HUES48 (cell line): Measurements from ENCODE around the gene CFH.

ENCODE experiments used
- H3K27ac ChIP-seq: one replicate; pipeline ENCODE4 v1.7.0; 2013; ENCODE audit warnings: low read depth, low read length, inconsistent platforms
- H3K27me3 ChIP-seq: 2 replicates; pipeline ENCODE4 v1.6.1; 2013; ENCODE audit warnings: mild to moderate bottlenecking, low read length; ENCODE audit not compliant: control insufficient read depth, insufficient read depth
- H3K36me3 ChIP-seq: 2 replicates; pipeline ENCODE4 v1.6.1; 2013; ENCODE audit warnings: low read length; ENCODE audit not compliant: control insufficient read depth, insufficient read depth
- H3K4me1 ChIP-seq: 2 replicates; pipeline ENCODE4 v1.6.1; 2013; ENCODE audit warnings: mild to moderate bottlenecking, low read length; ENCODE audit not compliant: control insufficient read depth, insufficient read depth
- H3K4me3 ChIP-seq: 2 replicates; pipeline ENCODE4 v1.5.1; 2013; ENCODE audit warnings: mild to moderate bottlenecking, low read depth, low read length
- H3K9ac ChIP-seq: 2 replicates; pipeline ENCODE4 v1.6.1; 2013; ENCODE audit warnings: mild to moderate bottlenecking, low read depth, low read length, moderate library complexity
- H3K9me3 ChIP-seq: 2 replicates; pipeline ENCODE4 v1.6.1; 2013; ENCODE audit warnings: low read length; ENCODE audit not compliant: control insufficient read depth, insufficient read depth

CFH gene

DNA sequence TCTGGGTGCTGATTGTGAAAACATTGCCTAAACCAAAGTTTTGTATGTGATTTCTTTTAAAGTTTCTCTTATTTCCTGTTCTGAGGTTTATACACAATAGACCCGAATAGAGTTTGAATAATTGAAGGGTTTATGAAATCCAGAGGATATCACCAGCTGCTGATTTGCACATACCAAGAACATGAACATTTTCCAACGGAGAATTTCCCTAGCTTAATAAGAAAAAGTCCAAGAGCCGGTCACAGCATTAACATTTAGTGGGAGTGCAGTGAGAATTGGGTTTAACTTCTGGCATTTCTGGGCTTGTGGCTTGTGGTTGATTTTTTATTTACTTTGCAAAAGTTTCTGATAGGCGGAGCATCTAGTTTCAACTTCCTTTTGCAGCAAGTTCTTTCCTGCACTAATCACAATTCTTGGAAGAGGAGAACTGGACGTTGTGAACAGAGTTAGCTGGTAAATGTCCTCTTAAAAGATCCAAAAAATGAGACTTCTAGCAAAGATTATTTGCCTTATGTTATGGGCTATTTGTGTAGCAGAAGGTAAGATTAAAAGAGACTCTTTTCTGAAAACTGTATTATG is at the start of gene CFH:
Gene CFH, plus strand, starts transcription at position 407 of the 579 bp plus-strand sequence. Its CDS starts 75 bp downstream, at position 482.
- no peak within 1 kb of the TSS for H3K4me3 ChIP-seq
- no peaks in the 10 kb centered on the region for H3K36me3 ChIP-seq

DNA sequence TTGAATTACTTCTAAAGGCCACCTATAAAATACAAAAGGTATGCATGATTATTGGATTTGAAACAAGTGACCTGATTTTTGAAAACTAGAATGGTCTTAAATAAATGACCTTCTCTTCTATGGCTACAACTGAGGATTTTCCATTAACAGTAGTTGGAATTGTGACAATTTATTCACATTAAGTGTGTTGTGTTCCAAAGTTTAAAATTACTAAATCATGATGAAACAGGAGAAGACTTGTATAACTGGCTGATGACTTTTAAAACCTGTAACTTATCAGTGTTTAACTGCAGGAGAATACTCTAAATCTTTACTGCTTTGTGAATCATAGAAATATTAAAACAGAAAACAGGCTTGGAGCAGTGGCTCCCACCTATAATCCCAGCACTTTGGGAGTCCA is 48.2 kb upstream of the CFH start:
- Histone ChIP-seq H3K27me3 (no peaks in the 10 kb centered on the region), H3K9me3 (no peaks in the 10 kb centered on the region), H3K27ac (no peak overlapping the region), H3K4me1 (peaks cover 21% of the 10 kb centered on the region), H3K4me3 (no peak overlapping the region), H3K36me3 (no peaks in the 10 kb centered on the region), H3K9ac (no peak overlapping the region)

More for the DNA sequence above, at the start of gene CFH:
- Histone ChIP-seq H3K9ac (no peak within 1 kb of the TSS), H3K27me3 (no peaks in the 10 kb centered on the region), H3K27ac (no peak within 1 kb of the TSS), H3K9me3 (no peaks in the 10 kb centered on the region), H3K4me1 (no peaks in the 10 kb centered on the region; the same call in 1 of the 2 replicates)

DNA sequence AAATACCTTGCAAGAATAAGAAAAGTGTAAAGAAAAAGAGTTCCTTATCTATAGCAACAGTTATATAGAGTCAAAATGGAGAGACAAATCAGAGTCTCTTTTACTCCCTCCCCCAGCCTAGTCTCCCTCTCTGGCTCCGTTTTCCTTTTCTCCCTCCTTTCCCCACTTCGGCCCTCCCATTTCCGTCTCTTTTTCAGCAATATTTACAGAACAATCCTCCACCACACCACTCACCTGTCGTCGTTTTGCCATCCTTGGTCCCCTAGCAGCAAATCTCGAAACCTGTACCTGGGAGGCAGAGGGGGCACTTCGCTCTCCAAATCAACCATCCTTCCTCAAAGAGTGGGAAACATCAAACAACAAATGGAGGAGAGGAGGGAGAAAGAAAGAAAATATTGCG is 43.9 kb upstream of the CFH start:
- Histone ChIP-seq H3K27ac (peak overlapping the region; percentile 91), H3K9me3 (no peaks in the 10 kb centered on the region), H3K4me3 (peak overlapping the region; percentile 95), H3K4me1 (peaks cover 45% of the 10 kb centered on the region), H3K27me3 (no peaks in the 10 kb centered on the region), H3K9ac (peak overlapping the region; percentile 85), H3K36me3 (no peaks in the 10 kb centered on the region)

DNA sequence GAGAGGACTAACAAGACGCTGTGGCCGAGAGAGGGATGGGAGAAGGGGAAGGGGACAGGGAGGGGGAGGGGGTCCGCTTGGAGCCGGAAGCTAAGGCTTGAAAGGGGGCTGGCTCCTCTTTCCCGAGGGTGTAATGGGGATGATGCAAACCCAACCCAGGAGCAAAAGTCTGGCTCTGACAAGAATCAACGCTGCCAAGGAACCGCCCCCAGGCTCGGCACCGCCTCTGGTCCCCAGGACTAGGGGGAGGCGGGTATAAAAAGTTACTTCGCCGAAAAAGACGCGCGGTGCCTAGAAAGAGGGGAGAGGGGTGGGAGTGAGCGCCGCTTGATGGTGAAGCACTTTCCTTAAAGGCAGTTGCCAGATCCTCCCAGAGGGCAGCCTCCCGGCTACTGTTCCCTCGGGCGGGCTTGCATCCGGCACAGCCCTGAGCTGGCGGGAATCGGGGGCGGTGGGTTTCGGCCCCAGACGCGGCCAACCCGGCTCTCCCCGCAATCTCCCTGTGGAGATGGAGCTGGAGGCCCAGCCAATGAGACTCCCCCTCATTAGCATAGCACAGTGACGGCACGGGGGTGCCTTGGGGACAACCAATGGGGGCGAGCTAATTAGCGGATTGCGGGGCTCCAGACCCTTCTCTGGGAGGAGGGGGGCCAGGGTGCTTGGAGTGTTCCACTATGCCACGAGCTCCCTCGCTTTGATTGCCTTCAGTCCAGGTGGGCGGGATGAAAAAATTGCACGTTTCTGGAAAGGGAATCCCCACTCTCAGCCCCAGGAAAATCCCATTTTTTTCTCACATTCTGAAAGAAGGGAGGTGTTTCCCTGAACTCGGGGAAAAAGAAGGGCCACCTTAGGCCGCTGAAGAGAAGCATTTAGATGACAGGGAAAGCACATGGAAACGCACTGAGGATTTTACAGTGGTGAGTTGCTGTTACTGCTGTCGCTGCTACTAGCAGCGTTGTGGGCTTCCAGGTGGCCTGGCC is 43.2 kb upstream of the CFH start, which contains the start of gene KCNT2:
Gene KCNT2, minus strand, starts transcription at position 51 of the 980 bp plus-strand sequence. CDS start 131 bp downstream, outside the sequence.
- peak within 1 kb of the TSS; percentile 85 for H3K9ac ChIP-seq

DNA sequence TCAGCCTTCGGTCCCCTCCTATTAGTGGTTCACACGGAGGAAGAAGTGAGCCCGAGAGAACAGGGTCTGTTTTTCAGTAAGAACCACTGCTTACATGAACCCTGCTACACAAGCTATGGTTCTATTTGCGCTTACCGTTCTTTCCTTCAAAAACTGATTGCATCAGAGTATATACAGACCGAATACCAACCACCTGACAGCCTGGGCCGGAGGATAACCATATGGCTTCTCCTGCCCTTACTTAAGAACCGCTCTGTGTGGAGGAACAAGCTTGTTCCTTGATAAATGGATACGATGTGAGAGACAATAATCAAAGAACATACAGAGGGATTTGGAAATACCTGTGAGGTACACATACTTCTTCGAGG is 42.5 kb upstream of the CFH start:
- H3K9me3 ChIP-seq = no peaks in the 10 kb centered on the region
- peaks cover 45% of the 10 kb centered on the region for H3K4me1 ChIP-seq
- peak overlapping the region; percentile 91 for H3K27ac ChIP-seq
- H3K9ac ChIP-seq = peak overlapping the region; percentile 77
- peak overlapping the region; percentile 95 for H3K4me3 ChIP-seq
- H3K36me3 ChIP-seq = no peaks in the 10 kb centered on the region
- H3K27me3 ChIP-seq = no peaks in the 10 kb centered on the region

More for the DNA sequence above, 43.2 kb upstream of the CFH start, which contains the start of gene KCNT2:
- Histone ChIP-seq H3K27ac (peak within 1 kb of the TSS; percentile 91), H3K4me1 (peaks cover 45% of the 10 kb centered on the region), H3K27me3 (no peaks in the 10 kb centered on the region), H3K9me3 (no peaks in the 10 kb centered on the region), H3K36me3 (no peaks in the 10 kb centered on the region), H3K4me3 (peak within 1 kb of the TSS; percentile 95)

DNA sequence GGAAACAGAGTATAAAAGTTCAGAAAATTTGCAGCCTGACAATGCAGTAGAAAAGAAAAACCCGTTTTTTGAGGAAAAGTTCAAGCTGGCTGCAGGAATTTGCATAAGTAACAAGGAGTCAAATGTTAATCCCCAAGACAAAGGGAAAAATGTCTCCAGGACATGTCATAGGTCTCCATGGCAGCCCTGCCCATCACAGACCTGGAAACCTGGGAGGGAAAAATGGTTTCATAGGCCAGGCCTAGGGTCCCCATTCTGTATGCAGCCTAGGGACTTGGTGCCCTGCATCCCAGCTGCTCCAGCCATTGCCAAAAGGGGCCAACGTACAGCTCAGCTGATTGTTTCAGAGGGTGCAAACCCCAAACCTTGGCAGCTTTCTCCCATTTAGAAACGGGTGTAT is 40.0 kb upstream of the CFH start:
- no peaks in the 10 kb centered on the region for H3K36me3 ChIP-seq
- H3K27ac ChIP-seq = no peak overlapping the region
- no peaks in the 10 kb centered on the region for H3K27me3 ChIP-seq
- no peaks in the 10 kb centered on the region for H3K9me3 ChIP-seq
- H3K4me1 ChIP-seq = peaks cover 27% of the 10 kb centered on the region
- no peak overlapping the region for H3K4me3 ChIP-seq
- H3K9ac ChIP-seq = no peak overlapping the region

DNA sequence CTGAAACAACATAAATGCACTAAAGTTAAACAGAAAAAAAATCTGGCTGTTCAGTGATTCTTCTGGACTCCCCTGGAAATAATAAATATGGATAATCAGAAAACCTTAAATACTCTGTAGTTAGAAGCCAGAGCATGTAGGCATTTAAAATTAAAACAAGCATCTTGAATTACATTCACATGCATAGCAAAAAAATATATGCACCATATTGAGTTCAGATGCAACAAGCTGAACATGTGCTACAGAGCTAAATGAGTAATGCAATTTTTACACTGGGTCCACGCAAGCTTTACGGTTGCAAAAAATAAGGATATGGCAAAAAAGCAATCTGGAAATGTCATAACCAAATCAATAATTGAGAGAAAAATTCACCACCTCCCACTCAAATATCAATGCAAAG is 32.1 kb upstream of the CFH start:
- H3K9ac ChIP-seq = no peak overlapping the region

DNA sequence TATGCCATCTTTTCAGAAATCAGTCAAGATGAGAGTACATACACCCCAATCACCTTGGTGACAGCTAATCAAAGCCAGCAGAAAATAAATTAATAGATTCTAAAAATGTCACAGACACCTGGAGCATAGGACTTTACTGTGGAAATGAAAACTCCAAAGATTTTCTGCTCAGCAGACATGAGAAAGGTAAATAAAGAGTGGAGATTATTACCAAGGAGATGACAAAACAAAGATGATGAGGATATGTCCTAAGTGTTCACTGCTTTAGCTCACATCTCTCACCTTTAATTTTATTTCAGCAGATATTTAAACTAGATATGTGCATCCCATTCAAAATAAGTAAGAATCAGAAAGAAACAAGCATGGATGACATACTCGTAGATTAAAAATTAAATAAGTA is 28.8 kb upstream of the CFH start:
- Histone ChIP-seq H3K4me3 (no peak overlapping the region), H3K9ac (no peak overlapping the region), H3K36me3 (no peaks in the 10 kb centered on the region), H3K4me1 (no peaks in the 10 kb centered on the region), H3K27me3 (no peaks in the 10 kb centered on the region), H3K27ac (no peak overlapping the region), H3K9me3 (peaks cover 3% of the 10 kb centered on the region; the same call in 1 of the 2 replicates)

More for the DNA sequence above, 32.1 kb upstream of the CFH start:
- Histone ChIP-seq H3K27ac (no peak overlapping the region), H3K4me3 (no peak overlapping the region), H3K27me3 (no peaks in the 10 kb centered on the region), H3K36me3 (no peaks in the 10 kb centered on the region), H3K4me1 (no peaks in the 10 kb centered on the region), H3K9me3 (no peaks in the 10 kb centered on the region)

DNA sequence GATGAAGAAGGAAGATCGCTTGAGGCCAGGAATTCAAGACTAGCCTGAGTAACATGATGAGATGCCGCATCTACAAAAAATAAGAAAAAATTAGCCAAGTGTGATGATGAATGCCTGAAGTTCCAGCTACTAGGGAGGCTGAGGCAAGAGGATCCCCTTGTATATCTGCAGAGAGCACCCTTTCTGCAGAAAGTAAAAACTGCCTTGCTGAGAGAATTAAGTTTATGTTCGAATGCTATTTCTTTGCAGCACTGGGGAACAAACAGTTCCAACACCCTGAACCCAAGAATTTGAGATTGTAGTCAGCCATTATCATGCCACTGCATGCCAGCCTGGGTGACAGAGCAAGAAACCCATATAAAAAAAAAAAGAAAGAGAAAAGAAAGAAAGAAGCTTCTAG is 23.0 kb upstream of the CFH start:
- H3K9me3 ChIP-seq = peaks cover 13% of the 10 kb centered on the region
- H3K36me3 ChIP-seq = no peaks in the 10 kb centered on the region
- H3K27me3 ChIP-seq = no peaks in the 10 kb centered on the region
- H3K27ac ChIP-seq = no peak overlapping the region
- no peaks in the 10 kb centered on the region for H3K4me1 ChIP-seq
- no peak overlapping the region for H3K9ac ChIP-seq
- no peak overlapping the region for H3K4me3 ChIP-seq

DNA sequence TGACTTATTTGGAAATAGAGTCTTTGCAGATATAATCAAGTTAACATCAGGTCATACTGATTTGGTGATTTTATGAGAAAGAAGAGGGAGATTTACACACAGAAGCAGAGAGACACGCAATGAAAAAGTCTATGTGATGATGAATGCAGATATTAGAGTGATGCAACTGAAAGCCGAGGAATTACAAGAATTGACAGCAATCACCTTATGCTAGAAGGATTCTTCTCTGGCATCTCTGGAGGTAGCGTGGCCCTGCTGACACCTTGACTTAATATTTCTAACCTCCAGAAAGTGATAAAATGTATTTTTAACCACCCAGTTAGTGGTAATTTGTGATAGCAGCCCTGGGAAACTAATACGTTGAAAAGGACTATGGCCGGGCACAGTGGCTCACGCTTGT is 14.2 kb upstream of the CFH start:
- Histone ChIP-seq H3K27me3 (no peaks in the 10 kb centered on the region), H3K27ac (no peak overlapping the region), H3K36me3 (no peaks in the 10 kb centered on the region), H3K9ac (no peak overlapping the region), H3K4me1 (no peaks in the 10 kb centered on the region), H3K9me3 (no peaks in the 10 kb centered on the region), H3K4me3 (no peak overlapping the region)

DNA sequence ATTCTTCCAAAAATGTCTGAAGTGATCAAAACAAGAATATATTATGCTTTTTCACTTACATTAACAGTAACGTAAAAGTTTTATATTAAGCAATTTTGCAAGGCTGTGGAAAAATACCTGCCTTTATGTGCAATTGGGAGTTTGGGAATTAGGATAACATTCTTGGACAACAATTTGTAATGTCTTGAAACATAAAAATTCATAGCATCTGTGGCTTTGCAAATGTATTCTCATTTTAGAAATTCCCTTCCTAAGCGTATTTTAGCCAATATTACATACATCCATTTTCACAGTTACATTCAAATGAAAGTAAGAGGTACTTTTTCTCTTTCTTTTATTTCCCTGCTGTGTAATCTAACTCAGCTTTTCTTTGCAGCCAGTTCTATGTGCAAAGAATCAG is 13.4 kb upstream of the CFH start:
- no peak overlapping the region for H3K4me3 ChIP-seq
- no peak overlapping the region for H3K27ac ChIP-seq

More for the DNA sequence above, 13.4 kb upstream of the CFH start:
- Histone ChIP-seq H3K9me3 (no peaks in the 10 kb centered on the region), H3K27me3 (no peaks in the 10 kb centered on the region), H3K36me3 (no peaks in the 10 kb centered on the region), H3K9ac (no peak overlapping the region), H3K4me1 (no peaks in the 10 kb centered on the region)
